Neural cell (in vitro differentiated cells): ENCODE results near the gene TCL1A.

Experiments
- EZH2 ChIP-seq: fragments of 200-600, 300-800 bp; shearing (Covaris generic), sonication (generic); IDR thresholded peaks from 2 replicates; pipeline ENCODE4 v1.6.1; 2014; ENCODE audit warnings: antibody characterized with exemption, low read length, borderline replicate concordance, mild to moderate bottlenecking; ENCODE audit not compliant: insufficient read depth, poor library complexity, severe bottlenecking
- POLR2AphosphoS5 ChIP-seq: IDR thresholded peaks from 2 replicates; pipeline ENCODE4 v1.6.1; 2012
- RAD21 ChIP-seq: fragments of 450-650 bp; conservative IDR thresholded peaks from 2 replicates; pipeline ENCODE4 v1.6.1; 2014; ENCODE audit warnings: antibody characterized with exemption, mild to moderate bottlenecking, moderate library complexity
- SMC3 ChIP-seq: fragments of 450-650 bp; conservative IDR thresholded peaks from 2 replicates; pipeline ENCODE4 v1.6.1; 2014; ENCODE audit warnings: antibody characterized with exemption, mild to moderate bottlenecking, moderate library complexity; ENCODE audit not compliant: poor library complexity
- TF ChIP-seq, protein P1 (sequence below): fragments of 450-650 bp; IDR thresholded peaks from 2 replicates; pipeline ENCODE4 v1.5.1; 2014; ENCODE audit warnings: antibody characterized with exemption, mild to moderate bottlenecking, moderate library complexity; ENCODE audit not compliant: poor library complexity, severe bottlenecking

DNA sequence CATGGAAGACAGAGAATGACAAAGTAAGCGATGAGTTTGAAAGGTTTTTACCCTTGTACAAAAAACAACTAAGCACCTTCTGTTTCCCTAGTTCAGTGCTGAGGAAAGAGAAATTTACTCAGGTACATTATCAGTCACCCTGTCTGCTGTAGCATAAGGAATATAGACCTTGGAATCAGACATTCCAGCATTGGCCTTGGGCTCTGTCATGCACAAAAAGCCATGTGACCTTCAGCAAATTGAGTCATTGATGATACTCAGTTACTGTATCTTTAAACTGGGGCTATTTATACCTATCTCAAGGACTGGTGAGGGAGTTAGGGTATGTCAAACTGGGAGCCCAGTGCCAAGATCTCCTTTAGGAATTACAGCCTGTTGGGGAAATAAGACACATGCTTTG lies 19.3 kb upstream of the TCL1A start:
- TF ChIP-seq, protein P1, sequence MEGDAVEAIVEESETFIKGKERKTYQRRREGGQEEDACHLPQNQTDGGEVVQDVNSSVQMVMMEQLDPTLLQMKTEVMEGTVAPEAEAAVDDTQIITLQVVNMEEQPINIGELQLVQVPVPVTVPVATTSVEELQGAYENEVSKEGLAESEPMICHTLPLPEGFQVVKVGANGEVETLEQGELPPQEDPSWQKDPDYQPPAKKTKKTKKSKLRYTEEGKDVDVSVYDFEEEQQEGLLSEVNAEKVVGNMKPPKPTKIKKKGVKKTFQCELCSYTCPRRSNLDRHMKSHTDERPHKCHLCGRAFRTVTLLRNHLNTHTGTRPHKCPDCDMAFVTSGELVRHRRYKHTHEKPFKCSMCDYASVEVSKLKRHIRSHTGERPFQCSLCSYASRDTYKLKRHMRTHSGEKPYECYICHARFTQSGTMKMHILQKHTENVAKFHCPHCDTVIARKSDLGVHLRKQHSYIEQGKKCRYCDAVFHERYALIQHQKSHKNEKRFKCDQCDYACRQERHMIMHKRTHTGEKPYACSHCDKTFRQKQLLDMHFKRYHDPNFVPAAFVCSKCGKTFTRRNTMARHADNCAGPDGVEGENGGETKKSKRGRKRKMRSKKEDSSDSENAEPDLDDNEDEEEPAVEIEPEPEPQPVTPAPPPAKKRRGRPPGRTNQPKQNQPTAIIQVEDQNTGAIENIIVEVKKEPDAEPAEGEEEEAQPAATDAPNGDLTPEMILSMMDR: no peak
- no peak for TF ChIP-seq POLR2AphosphoS5
- no peak for TF ChIP-seq RAD21
- no peak for TF ChIP-seq EZH2
- no peak for TF ChIP-seq SMC3
